GM12878 (cell line): ENCODE results near the gene RBM42. TPM values are rescaled to one million over a fixed set of nuclear protein-coding genes. Genes with fewer than 3 reads are reported as not detected.

ENCODE experiments used
- ATAC-seq: fragments of 200-7000 bp; cut with Tn5 transposase; 3 replicates; pipeline ENCODE4 v1.9.1; 2020; ENCODE audit warnings: mild to moderate bottlenecking, moderate library complexity
- BruUV-seq: library from RNA; stranded (reverse); fragments of 400-500 nt; replicated peaks from 2 replicates; lab custom pipeline; 2021; lab: Mats Ljungman, UMichigan
- CTCF ChIA-PET: fragments of 300-600 bp; sonication (Branson Sonifier 250); formaldehyde crosslinking; extraction: SDS; loops from one replicate; lab custom pipeline; 2021; ENCODE audit warnings: inconsistent platforms; lab: Yijun Ruan, JAX
- POLR2A ChIA-PET: fragments of 350-600 bp; formaldehyde crosslinking; extraction: SDS; loops from one replicate; lab custom pipeline; 2021; ENCODE audit warnings: inconsistent platforms; lab: Charles Lee
- RAD21 ChIA-PET: fragments of 300-600 bp; sonication (Branson Sonifier 250); formaldehyde crosslinking; loops from one replicate; lab custom pipeline; 2023; ENCODE audit warnings: antibody characterized with exemption; ENCODE audit not compliant: unreplicated experiment; lab: Charles Lee
- SMC1A ChIA-PET: fragments of 300-600 bp; sonication (Branson Sonifier 250); formaldehyde crosslinking; loops from one replicate; lab custom pipeline; 2023; ENCODE audit not compliant: unreplicated experiment, uncharacterized antibody; lab: Charles Lee
- DNase-seq: peaks from one replicate; pipeline ENCODE4 v3.0.0-alpha.2; 2011; ENCODE audit warnings: low read depth, low spot score
- FAIRE-seq: peaks from 3 replicates; lab custom pipeline; 2011; peaks lifted over from hg19 to GRCh38; lab: Jason Lieb, UNC
- H2AFZ ChIP-seq: 2 replicates; pipeline ENCODE4 v1.6.0; 2011; ENCODE audit warnings: low read depth, low read length, control low read depth; ENCODE audit not compliant: control insufficient read depth
- H3K27ac ChIP-seq: 2 replicates; pipeline ENCODE4 v1.5.1; 2011; ENCODE audit warnings: control low read depth; ENCODE audit not compliant: control insufficient read depth, insufficient read depth
- H3K27me3 ChIP-seq, 2 experiments: replicated peaks in 1 of 2; 2 replicates each; pipeline versions ENCODE4 v1.6.0 to v1.6.1; 2011; ENCODE audit warnings: low read length in 1 of 2; ENCODE audit not compliant: control insufficient read depth in 2 of 2, insufficient read depth in 2 of 2
- H3K36me3 ChIP-seq, 2 experiments: 2 replicates each; pipeline ENCODE4 v1.5.1; 2011; ENCODE audit warnings: low read length in 1 of 2; ENCODE audit not compliant: control insufficient read depth in 2 of 2, insufficient read depth in 2 of 2
- H3K4me1 ChIP-seq: 2 replicates; pipeline ENCODE4 v1.6.1; 2011; ENCODE audit warnings: mild to moderate bottlenecking, low read length, moderate library complexity, mixed read lengths; ENCODE audit not compliant: control insufficient read depth, insufficient read depth
- H3K4me2 ChIP-seq: 2 replicates; pipeline ENCODE4 v1.6.0; 2011; ENCODE audit warnings: control low read depth; ENCODE audit not compliant: control insufficient read depth, insufficient read depth
- H3K4me3 ChIP-seq: fragments of 200-600 bp; sonication (generic); 2 replicates; pipeline ENCODE4 v1.5.1; 2016
- H3K79me2 ChIP-seq: 2 replicates; pipeline ENCODE4 v1.6.0; 2011; ENCODE audit warnings: low read length; ENCODE audit not compliant: control insufficient read depth, insufficient read depth
- H3K9ac ChIP-seq: 2 replicates; pipeline ENCODE4 v1.8.0; 2011; ENCODE audit warnings: low read length, control low read depth, mixed read lengths; ENCODE audit not compliant: control insufficient read depth, insufficient read depth
- H3K9me3 ChIP-seq: replicated peaks from 3 replicates; pipeline ENCODE4 v1.5.1; 2011; ENCODE audit warnings: mild to moderate bottlenecking, low read length; ENCODE audit not compliant: control insufficient read depth, insufficient read depth
- H4K20me1 ChIP-seq: 2 replicates; pipeline ENCODE4 v1.6.0; 2011; ENCODE audit not compliant: control insufficient read depth, insufficient read depth
- IRF5 ChIP-seq: fragments of 450-650 bp; IDR thresholded peaks from 2 replicates; pipeline ENCODE4 v1.6.1; 2017; ENCODE audit warnings: borderline replicate concordance
- MTA3 ChIP-seq: IDR thresholded peaks from 2 replicates; pipeline ENCODE4 v1.6.1; 2012; ENCODE audit warnings: low read length, inconsistent platforms, borderline replicate concordance
- RCOR1 ChIP-seq: conservative IDR thresholded peaks from 2 replicates; pipeline ENCODE4 v1.6.1; 2012; ENCODE audit warnings: low read depth, low read length, improper control_type of control experiment
- SMC3 ChIP-seq: IDR thresholded peaks from 2 replicates; pipeline ENCODE4 v1.6.1; 2011; ENCODE audit warnings: low read length, improper control_type of control experiment, borderline replicate concordance
- TARDBP ChIP-seq: IDR thresholded peaks from 2 replicates; pipeline ENCODE4 v1.6.1; 2016; ENCODE audit warnings: borderline replicate concordance
- ZBTB4 ChIP-seq: fragments of 450-650 bp; formaldehyde crosslinking; IDR thresholded peaks from 2 replicates; pipeline ENCODE4 v1.4.0; 2022; ENCODE audit warnings: mild to moderate bottlenecking, moderate library complexity
- ZBTB40 ChIP-seq: fragments of 450-650 bp; IDR thresholded peaks from 2 replicates; pipeline ENCODE4 v1.6.1; 2016; ENCODE audit warnings: mild to moderate bottlenecking, moderate library complexity, borderline replicate concordance
- WGBS: methylation state at CpG from one replicate; pipeline ENCODE4 v1.1.6; 2016; ENCODE audit warnings: low lambda C conversion rate; ENCODE audit not compliant: insufficient replicate concordance, insufficient coverage; ENCODE audit errors: missing lambda C conversion rate; 5-methylcytosine and 5-hydroxymethylcytosine counted together
- in situ Hi-C: fragments of 300-500 bp; cut with MboI; formaldehyde crosslinking; loops from 9 replicates; pipeline ENCODE4 v1.14.3; 2018; ENCODE audit warnings: mixed read lengths
- intact Hi-C: fragments of 100-400 bp; cut with micrococcal nuclease; formaldehyde crosslinking; loops from one replicate; pipeline ENCODE4 v1.14.2; 2022; ENCODE audit not compliant: unreplicated experiment
- polyA plus RNA-seq, 11 experiments: library from polyadenylated mRNA; depleted of rRNA in 4 of 11; unstranded in 6 of 11; stranded (reverse) in 5 of 11; fragments of >200 nt; fragmentation: Nextera tagmentation in 4 of 11; fragmentation: Illumina TruSeq in 1 of 11; extraction: Ambion mirVana in 4 of 11; extraction: Trizol in 1 of 11; gene quantifications; 1 replicate in 1 of 11; 2 replicates in 10 of 11; pipeline versions ENCODE4 v1.2.1 to v1.2.3, GENCODE V29; 2011 to 2016; ENCODE audit warnings: inconsistent platforms in 2 of 11, missing spikeins in 2 of 11, low read depth in 1 of 11
- total RNA-seq, 4 experiments: library from RNA; depleted of rRNA in 3 of 4; stranded (reverse); fragments of >200 nt in 3 of 4; fragmentation: Illumina TruSeq in 1 of 4; extraction: Trizol in 1 of 4; gene quantifications; 2 replicates each; pipeline versions ENCODE4 v1.2.1 to v1.2.3, GENCODE V29; 2013 to 2021

The RBM42 gene
- total and polyA plus RNA-seq, 10 of the 15 experiments (the other 5 are each of a cell fraction or from before 2014, with no cell fraction given), result 4.2 to 117 (median 48.5) TPM

DNA sequence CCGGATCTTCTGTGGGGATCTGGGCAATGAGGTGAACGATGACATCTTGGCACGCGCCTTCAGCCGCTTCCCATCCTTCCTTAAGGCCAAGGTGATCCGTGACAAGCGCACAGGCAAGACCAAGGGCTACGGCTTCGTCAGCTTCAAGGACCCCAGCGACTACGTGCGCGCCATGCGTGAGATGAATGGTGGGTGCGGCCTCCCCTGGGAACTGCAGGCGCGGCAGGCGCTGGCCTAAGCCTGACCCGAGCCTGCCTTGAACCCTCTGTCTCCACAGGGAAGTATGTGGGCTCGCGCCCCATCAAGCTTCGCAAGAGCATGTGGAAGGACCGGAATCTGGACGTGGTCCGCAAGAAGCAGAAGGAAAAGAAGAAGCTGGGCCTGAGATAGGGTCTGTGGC lies 8.3 kb downstream of the RBM42 start:
- intact Hi-C loops (no loop called here), in situ Hi-C loops (no loop called here)
- Histone ChIP-seq H2AFZ (no peak overlapping the region), H3K27me3 (no peaks in the 10 kb centered on the region), H3K9ac (no peak overlapping the region), H3K9me3 (no peaks in the 10 kb centered on the region), H3K36me3 (peaks cover 10 to 21% of the 10 kb centered on the region in 2 experiments; a peak in 3 of 4 replicates), H4K20me1 (no peaks in the 10 kb centered on the region), H3K4me3 (no peak overlapping the region), H3K27ac (no peak overlapping the region), H3K4me1 (peaks cover 10% of the 10 kb centered on the region), H3K4me2 (no peak overlapping the region)
- ChIA-PET CTCF (interaction anchor here (0.9 kb wide), 1 partner anchor 25 kb away, joined by 3 read pairs; no protein-coding TSS in a partner anchor), SMC1A (interaction anchor here (1.2 kb wide), 1 partner anchor 10 kb away, joined by 5 read pairs; no protein-coding TSS in a partner anchor), RAD21 (no interaction called here), POLR2A (interaction anchor here (0.5 kb wide), 1 partner anchor 29 kb away, joined by 4 read pairs; no protein-coding TSS in a partner anchor)
- WGBS, result over 99% methylated on average over 23 of the region's 25 CpGs
- no peak for FAIRE-seq
- BruUV-seq, result no TSS peak
- no peak for TF ChIP-seq ZBTB40
- TF ChIP-seq SMC3, result no peak
- TF ChIP-seq TARDBP, result no peak
- TF ChIP-seq, all 136 proteins: peak for 0
- DNase-seq (no peak), ATAC-seq (no peak)
- H3K79me2 ChIP-seq, result no peaks in the 10 kb centered on the region

GRCh38 chr19:35639321-35639639 lies 10.4 kb downstream of the RBM42 start:
- Histone ChIP-seq H3K9ac (no peak overlapping the region), H3K27ac (no peak overlapping the region), H3K79me2 (no peaks in the 10 kb centered on the region), H2AFZ (no peak overlapping the region), H3K27me3 (no peaks in the 10 kb centered on the region), H3K4me2 (no peak overlapping the region), H3K36me3 (peaks cover 7 to 14% of the 10 kb centered on the region in 2 experiments; a peak in 3 of 4 replicates), H4K20me1 (no peaks in the 10 kb centered on the region), H3K4me1 (peaks cover 19% of the 10 kb centered on the region), H3K4me3 (no peak overlapping the region), H3K9me3 (no peaks in the 10 kb centered on the region)
- BruUV-seq, result no TSS peak
- ChIA-PET CTCF (no interaction called here), SMC1A (no interaction called here), POLR2A (no interaction called here), RAD21 (no interaction called here)
- no peak for ATAC-seq
- no peak for DNase-seq
- in situ Hi-C loops (no loop called here), intact Hi-C loops (no loop called here)
- FAIRE-seq, result no peak
- 64% methylated on average over 6 of the region's 6 CpGs for WGBS
- TF ChIP-seq IRF5, result no peak
- no peak for TF ChIP-seq ZBTB4 (CRISPR knock-in tag)
- no peak for TF ChIP-seq RCOR1
- no peak for TF ChIP-seq MTA3
